BJ (cell line): ENCODE measurements around the gene SPTY2D1. TPM values are rescaled to one million over a fixed set of nuclear protein-coding genes. Genes with fewer than 3 reads are reported as not detected.
"Not testable (repeated sequence)": the region's sequence is repeated elsewhere in the genome, so short reads cannot be mapped to it uniquely, and the experiment has no call there.

ENCODE experiments used
- CTCF ChIA-PET: fragments of 350-600 bp; formaldehyde crosslinking; extraction: SDS; loops from one replicate; lab custom pipeline; 2021; ENCODE audit warnings: antibody characterized with exemption, inconsistent platforms; lab: Yijun Ruan, JAX
- POLR2A ChIA-PET: fragments of 300-600 bp; sonication (Branson Sonifier 250); formaldehyde crosslinking; extraction: SDS; loops from one replicate; lab custom pipeline; 2021; ENCODE audit warnings: antibody characterized with exemption; lab: Charles Lee
- DNase-seq: peaks from one replicate; pipeline ENCODE4 v3.0.0-alpha.2; 2011; ENCODE audit warnings: low read depth
- H3K27me3 ChIP-seq: 2 replicates; pipeline ENCODE4 v1.6.0; 2011; ENCODE audit warnings: low read length; ENCODE audit not compliant: control insufficient read depth, insufficient read depth
- H3K36me3 ChIP-seq: 2 replicates; pipeline ENCODE4 v1.5.1; 2011; ENCODE audit warnings: low read length; ENCODE audit not compliant: control insufficient read depth, insufficient read depth
- H3K4me3 ChIP-seq: 2 replicates; pipeline ENCODE4 v1.5.1; 2011; ENCODE audit warnings: low read depth, mild to moderate bottlenecking, control low read depth, low read length
- polyA plus RNA-seq: library from polyadenylated mRNA; depleted of rRNA; stranded (reverse); fragments of >200 nt; gene quantifications from 2 replicates; pipeline ENCODE4 v1.2.3, GENCODE V29; 2011
- TF ChIP-seq, protein P1 (sequence below): IDR thresholded peaks from 2 replicates; pipeline ENCODE4 v1.5.1; 2011; ENCODE audit warnings: low read depth, mild to moderate bottlenecking, control low read depth, inconsistent platforms, low read length, moderate library complexity; ENCODE audit not compliant: insufficient read depth

SPTY2D1 gene
- polyA plus RNA-seq, 1 experiment = 12.4 TPM

DNA sequence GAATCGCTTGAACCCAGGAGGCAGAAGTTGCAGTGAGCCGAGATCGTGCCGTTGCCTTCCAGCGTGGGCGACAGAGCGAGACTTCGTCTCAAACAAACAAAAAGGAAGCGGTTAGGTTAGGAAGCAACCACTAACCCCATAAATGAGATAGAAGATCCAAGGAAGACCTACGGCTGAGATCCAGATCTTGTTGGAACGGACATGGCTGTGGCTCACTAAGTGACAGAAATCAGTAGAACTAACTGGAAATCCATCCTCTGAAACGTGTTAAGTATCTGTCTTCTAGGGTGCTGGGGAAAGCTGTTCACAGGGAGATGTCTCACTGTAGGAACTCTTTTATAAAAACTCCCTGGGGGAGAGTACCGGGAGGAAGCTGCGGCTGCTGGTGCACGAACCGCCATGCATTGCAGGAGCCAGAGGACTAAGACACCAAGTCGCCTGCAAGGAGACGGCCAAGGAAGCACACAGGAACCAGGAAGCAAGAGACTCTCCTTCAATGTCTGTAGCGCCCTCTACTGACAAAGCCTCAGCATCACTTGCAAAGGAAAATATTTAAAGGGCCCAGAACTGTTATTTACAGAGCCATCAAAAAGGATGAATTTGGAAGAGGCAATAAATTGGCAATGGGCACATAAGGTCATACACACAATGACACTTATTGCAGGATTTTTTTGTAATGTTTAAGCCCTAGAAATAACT is 16.9 kb upstream of the SPTY2D1 start:
- ChIA-PET POLR2A (interaction anchor here (0.6 kb wide), 1 partner anchor 577 kb away, joined by 6 read pairs; no protein-coding TSS in a partner anchor), CTCF (interaction anchor here (1.4 to 2.3 kb wide), 2 partner anchors 110 to 536 kb away, joined by 5 to 10 read pairs; no protein-coding TSS in a partner anchor)
- no peak for DNase-seq
- TF ChIP-seq, protein P1, sequence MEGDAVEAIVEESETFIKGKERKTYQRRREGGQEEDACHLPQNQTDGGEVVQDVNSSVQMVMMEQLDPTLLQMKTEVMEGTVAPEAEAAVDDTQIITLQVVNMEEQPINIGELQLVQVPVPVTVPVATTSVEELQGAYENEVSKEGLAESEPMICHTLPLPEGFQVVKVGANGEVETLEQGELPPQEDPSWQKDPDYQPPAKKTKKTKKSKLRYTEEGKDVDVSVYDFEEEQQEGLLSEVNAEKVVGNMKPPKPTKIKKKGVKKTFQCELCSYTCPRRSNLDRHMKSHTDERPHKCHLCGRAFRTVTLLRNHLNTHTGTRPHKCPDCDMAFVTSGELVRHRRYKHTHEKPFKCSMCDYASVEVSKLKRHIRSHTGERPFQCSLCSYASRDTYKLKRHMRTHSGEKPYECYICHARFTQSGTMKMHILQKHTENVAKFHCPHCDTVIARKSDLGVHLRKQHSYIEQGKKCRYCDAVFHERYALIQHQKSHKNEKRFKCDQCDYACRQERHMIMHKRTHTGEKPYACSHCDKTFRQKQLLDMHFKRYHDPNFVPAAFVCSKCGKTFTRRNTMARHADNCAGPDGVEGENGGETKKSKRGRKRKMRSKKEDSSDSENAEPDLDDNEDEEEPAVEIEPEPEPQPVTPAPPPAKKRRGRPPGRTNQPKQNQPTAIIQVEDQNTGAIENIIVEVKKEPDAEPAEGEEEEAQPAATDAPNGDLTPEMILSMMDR = peak; percentile 62
- Histone ChIP-seq H3K36me3 (no peaks in the 10 kb centered on the region), H3K4me3 (no peak overlapping the region), H3K27me3 (no peaks in the 10 kb centered on the region)

DNA sequence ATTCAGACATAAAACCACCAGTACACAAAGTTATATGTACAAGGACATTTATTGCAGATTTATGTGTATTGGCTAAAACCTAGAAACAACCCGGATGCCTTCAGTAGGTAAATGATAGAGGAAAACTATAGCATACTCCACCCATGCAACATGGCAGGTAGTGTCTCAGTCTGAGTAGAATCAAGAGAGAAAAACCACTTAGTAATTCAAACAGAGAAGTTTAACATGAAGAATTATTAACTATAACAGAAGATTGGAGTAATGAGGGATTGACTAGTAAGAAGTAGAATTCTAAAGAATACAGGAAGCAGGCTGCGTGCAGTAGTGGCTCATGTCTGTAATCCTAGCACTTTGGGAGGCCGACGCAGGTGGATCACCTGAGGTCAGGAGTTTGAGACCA is 16.2 kb upstream of the SPTY2D1 start:
- H3K27me3 ChIP-seq = no peaks in the 10 kb centered on the region
- H3K4me3 ChIP-seq = no peak overlapping the region
- no peak for DNase-seq
- CTCF ChIA-PET = interaction anchor here (1.1 to 2.3 kb wide), 2 partner anchors 15 to 109 kb away, joined by 3 to 10 read pairs; no protein-coding TSS in a partner anchor
- TF ChIP-seq, protein P1 = no peak
- POLR2A ChIA-PET = no interaction called here
- no peaks in the 10 kb centered on the region for H3K36me3 ChIP-seq

DNA sequence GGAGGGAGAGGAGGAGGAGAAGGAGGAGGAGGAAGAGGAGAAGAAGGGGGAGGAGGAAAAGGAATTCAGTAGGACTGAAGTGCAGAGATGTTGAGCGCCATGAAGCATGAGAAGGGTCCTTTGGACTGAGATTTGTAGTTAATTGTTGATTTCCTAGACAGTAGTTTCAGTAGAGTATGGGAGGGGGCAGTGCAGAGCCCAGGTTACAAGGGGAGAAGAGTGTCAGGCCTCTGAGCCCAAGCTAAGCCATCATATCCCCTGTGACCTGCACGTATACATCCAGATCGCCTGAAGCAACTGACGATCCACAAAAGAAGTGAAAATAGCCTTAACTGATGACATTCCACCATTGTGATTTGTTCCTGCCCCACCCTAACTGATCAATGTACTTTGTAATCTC is 8.9 kb upstream of the SPTY2D1 start:
- DNase-seq, POLR2A ChIA-PET, H3K27me3 ChIP-seq, H3K4me3 ChIP-seq, H3K36me3 ChIP-seq, CTCF ChIA-PET: not testable (repeated sequence)

DNA sequence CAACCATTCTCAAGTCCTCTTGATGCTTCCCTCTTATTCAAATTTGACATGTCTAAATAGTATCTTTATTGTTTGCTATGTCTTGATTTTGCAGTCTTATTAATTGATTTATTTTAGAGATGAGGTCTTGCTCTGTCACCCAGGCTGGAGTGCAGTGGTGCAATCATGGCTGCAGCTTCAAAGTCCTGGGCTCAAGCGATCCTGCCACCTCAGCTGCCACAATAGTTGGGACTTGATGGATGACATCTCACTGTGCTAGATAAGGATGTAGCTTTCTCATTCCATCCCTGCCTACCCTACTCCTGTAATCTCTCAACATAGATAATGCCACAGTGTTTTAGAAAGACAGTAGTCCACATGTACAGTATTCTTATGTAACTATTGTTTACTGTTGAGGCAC is 7.5 kb upstream of the SPTY2D1 start:
- TF ChIP-seq, protein P1 = no peak
- POLR2A ChIA-PET = no interaction called here
- H3K27me3 ChIP-seq = no peaks in the 10 kb centered on the region
- H3K36me3 ChIP-seq = no peaks in the 10 kb centered on the region
- H3K4me3 ChIP-seq = no peak overlapping the region
- CTCF ChIA-PET = no interaction called here
- DNase-seq = no peak

DNA sequence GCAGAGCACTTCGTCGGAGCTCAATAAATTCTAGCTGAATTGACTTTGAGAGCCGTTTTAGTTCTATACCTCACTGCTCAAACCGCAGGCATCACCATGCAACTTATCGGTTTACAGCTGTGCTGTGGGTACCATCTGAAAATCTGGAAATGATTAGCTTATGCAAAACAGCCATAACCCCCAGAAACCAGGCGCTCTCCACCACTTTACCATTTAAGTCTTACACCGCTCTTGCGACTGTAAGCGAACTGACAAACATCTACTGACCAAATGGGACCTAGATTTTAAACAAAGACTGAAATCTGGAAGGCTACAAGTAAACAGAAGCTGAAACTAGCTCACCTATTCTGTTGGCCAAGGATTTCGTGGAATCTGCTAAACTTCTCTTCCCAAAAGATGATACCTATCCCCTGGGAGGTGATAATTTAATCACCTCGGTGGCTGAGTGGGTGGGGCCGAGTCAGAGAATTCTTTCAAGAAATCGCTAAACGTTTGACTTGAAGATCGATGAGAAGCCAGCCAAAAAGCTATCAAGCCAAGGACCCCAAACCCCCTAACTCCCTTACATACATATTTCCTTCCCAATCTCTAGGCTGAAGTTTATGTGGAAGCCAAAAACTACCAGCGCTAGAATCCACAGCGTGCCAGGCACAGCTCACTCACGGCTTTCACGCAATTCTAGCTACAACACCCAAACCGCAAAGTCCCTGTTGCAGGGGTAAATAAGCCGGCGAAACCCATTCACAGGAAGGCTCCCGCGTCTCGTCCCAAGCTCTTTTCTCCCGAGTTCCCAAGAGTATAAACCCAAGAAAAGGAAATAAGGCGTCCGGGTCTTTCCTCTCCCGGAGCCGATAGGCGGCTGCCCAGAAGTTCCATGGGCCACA is 644 bp downstream of the SPTY2D1 start:
- no peak for DNase-seq
- POLR2A ChIA-PET = interaction anchor here (0.6 to 0.7 kb wide), 2 partner anchors 87 to 237 kb away, joined by 3 read pairs; no protein-coding TSS in a partner anchor
- TF ChIP-seq, protein P1 = no peak
- CTCF ChIA-PET = interaction anchor here (0.7 to 1.9 kb wide), 8 partner anchors 8 to 98 kb away, joined by 3 to 5 read pairs (median 4); no protein-coding TSS in a partner anchor
- peak overlapping the region; percentile 83 for H3K4me3 ChIP-seq
- peaks cover 1% of the 10 kb centered on the region; the same call in 1 of the 2 replicates for H3K36me3 ChIP-seq
- H3K27me3 ChIP-seq = no peaks in the 10 kb centered on the region
